Measurements from ENCODE around the gene SLC25A21. TPM values are rescaled to one million over a fixed set of nuclear protein-coding genes. Genes with fewer than 3 reads are reported as not detected.

The SLC25A21 gene
- total and polyA plus RNA-seq, 2 of the 13 experiments (the other 11 are each of a cell fraction or from before 2014, with no cell fraction given), result 1.9 to 2.9 TPM

DNA sequence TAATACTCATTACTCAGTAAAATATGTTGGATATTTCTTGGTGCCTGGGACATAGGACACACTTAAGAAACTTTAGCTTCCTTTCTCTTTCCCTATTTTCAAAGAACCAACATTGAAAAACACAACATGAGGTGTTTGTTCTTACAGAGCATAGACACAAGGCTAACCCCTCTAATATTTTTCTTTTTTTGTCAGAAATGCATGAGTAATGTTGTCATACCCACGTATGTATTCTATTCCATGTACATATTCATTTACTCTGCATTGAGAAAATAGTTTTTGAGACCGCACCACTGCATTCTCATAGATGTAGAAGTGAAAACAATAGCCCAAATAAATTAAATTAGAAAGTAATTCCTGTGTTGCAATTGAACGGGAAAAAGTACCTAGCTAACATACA is 497.7 kb downstream of the SLC25A21 start:
- no peak for FAIRE-seq
- Histone ChIP-seq H3K4me1 (ENCODE audit: insufficient read depth, low read length) (no peaks in the 10 kb centered on the region), H4K20me1 (ENCODE audit: insufficient read depth, low read length) (no peaks in the 10 kb centered on the region), H3K27ac (ENCODE audit: extremely low read length, insufficient read depth, low read length) (no peak overlapping the region), H3K4me2 (ENCODE audit: low read depth, low read length) (no peak overlapping the region), H3K9me3 (ENCODE audit: low read length) (no peaks in the 10 kb centered on the region), H3K9ac (ENCODE audit: insufficient read depth, low read depth, low read length) (no peak overlapping the region), H3K79me2 (ENCODE audit: insufficient read depth, low read length) (no peaks in the 10 kb centered on the region), H3K4me3 (replicated peaks in 1 of 3; ENCODE audit: insufficient read depth in 1 of 3, low read depth in 2 of 3, low read length in 3 of 3) (no peak overlapping the region), H2AFZ (ENCODE audit: low read length) (no peak overlapping the region), H3K36me3 (replicated peaks in 1 of 2; ENCODE audit: control insufficient read depth in 1 of 2, insufficient read depth in 2 of 2, low read length in 2 of 2) (no peaks in the 10 kb centered on the region), H3K27me3 (ENCODE audit: control insufficient read depth in 1 of 2, insufficient read depth in 2 of 2, low read length in 2 of 2) (peaks cover 0 to 17% of the 10 kb centered on the region in 2 experiments; a peak in 3 of 5 replicates)
- in situ Hi-C loops (cut with HindIII; ENCODE audit: extremely low pct_ligation_motif_present, low pct_unique_long_range_greater_than_20kb), result no loop called here
- WGBS (ENCODE audit: low lambda C conversion rate), result 8% methylated on average over 3 of the region's 3 CpGs
- POLR2A ChIA-PET, result no interaction called here
- CTCF ChIA-PET (ENCODE audit: low intra/inter-chr PET ratio, low total read pairs), result no interaction called here
- no peak for ATAC-seq
- TF ChIP-seq TRAFD1 (CRISPR knock-in tag; IDR thresholded peaks at IDR 0.05; ENCODE audit: borderline replicate concordance) (no peak), ZNF275 (CRISPR knock-in tag; IDR thresholded peaks at IDR 0.05; ENCODE audit: borderline replicate concordance) (no peak), MIER3 (CRISPR knock-in tag; IDR thresholded peaks at IDR 0.05; ENCODE audit: borderline replicate concordance) (no peak), ZNF792 (CRISPR knock-in tag; IDR thresholded peaks at IDR 0.05) (no peak), TMF1 (CRISPR knock-in tag; IDR thresholded peaks at IDR 0.05; ENCODE audit: low read depth) (no peak), ZNF251 (CRISPR knock-in tag; IDR thresholded peaks at IDR 0.05) (no peak), ZSCAN31 (CRISPR knock-in tag; IDR thresholded peaks at IDR 0.05; ENCODE audit: low read depth) (no peak), ZSCAN20 (CRISPR knock-in tag; IDR thresholded peaks at IDR 0.05; ENCODE audit: borderline replicate concordance) (no peak), ZNF235 (CRISPR knock-in tag; IDR thresholded peaks at IDR 0.05; ENCODE audit: borderline replicate concordance) (no peak), THAP9 (CRISPR knock-in tag; IDR thresholded peaks at IDR 0.05; ENCODE audit: borderline replicate concordance) (no peak), SNAPC2 (CRISPR knock-in tag; IDR thresholded peaks at IDR 0.05) (no peak), HNRNPUL1 (IDR thresholded peaks at IDR 0.05; ENCODE audit: low read depth, low read length) (no peak), ZNF850 (CRISPR knock-in tag; conservative IDR thresholded peaks at IDR 0.05) (no peak), SRSF1 (optimal IDR thresholded peaks at IDR 0.05; ENCODE audit: low read depth, low read length) (no peak)
- intact Hi-C loops (cut with micrococcal nuclease; ENCODE audit: unreplicated experiment), result no loop called here
- DNase-seq (ENCODE audit: low spot score), result no peak
- no TSS peak for BruUV-seq (replicated peaks)
